H1 (cell line): Measurements from ENCODE around the gene C12orf75.

ENCODE experiments used
- BCL11A ChIP-seq, 2 experiments: IDR thresholded peaks; one replicate each; pipeline ENCODE4 v1.6.1; 2011; ENCODE audit warnings: low read depth in 2 of 2, low read length in 2 of 2, mild to moderate bottlenecking in 2 of 2
- CTCF ChIP-seq, 3 experiments: IDR thresholded peaks; 1 replicate in 2 of 3; 2 replicates in 1 of 3; pipeline versions ENCODE4 v1.5.1 to v1.6.1; 2011; ENCODE audit warnings: low read length in 3 of 3, mild to moderate bottlenecking in 3 of 3, inconsistent platforms in 2 of 3, low read depth in 1 of 3, moderate library complexity in 1 of 3; ENCODE audit not compliant: insufficient read depth in 1 of 3; ENCODE audit errors: control extremely low read depth in 1 of 3
- EZH2 ChIP-seq: fragments of 200-600 bp; sonication (generic); IDR thresholded peaks from 2 replicates; pipeline ENCODE4 v1.7.1; 2012; ENCODE audit warnings: low read depth, mild to moderate bottlenecking, moderate library complexity, low read length, inconsistent platforms; ENCODE audit not compliant: severe bottlenecking
- POLR2A ChIP-seq, 2 experiments: IDR thresholded peaks; 1 replicate in 1 of 2; 2 replicates in 1 of 2; pipeline ENCODE4 v1.6.1; 2011; ENCODE audit warnings: low read depth in 2 of 2, low read length in 2 of 2, mild to moderate bottlenecking in 2 of 2; ENCODE audit errors: control extremely low read depth in 1 of 2
- YY1 ChIP-seq: IDR thresholded peaks from 2 replicates; pipeline ENCODE4 v1.6.1; 2011; ENCODE audit warnings: low read depth, mild to moderate bottlenecking, low read length
- ZNF274 ChIP-seq: IDR thresholded peaks from 2 replicates; pipeline ENCODE4 v1.7.0; 2012; ENCODE audit warnings: low read length, borderline replicate concordance; ENCODE audit errors: extremely low read depth

GRCh38 chr12:105386431-105386830 lies 55.9 kb downstream of the C12orf75 start:
- TF ChIP-seq CTCF (IDR thresholded peaks at IDR 0.05; ENCODE audit: control extremely low read depth in 1 of 3, insufficient read depth in 1 of 3, low read depth in 1 of 3, low read length in 3 of 3) = no peak
- TF ChIP-seq BCL11A (IDR thresholded peaks at IDR 0.05; ENCODE audit: low read depth in 2 of 2, low read length in 2 of 2) = no peak
- TF ChIP-seq POLR2A (IDR thresholded peaks at IDR 0.05; ENCODE audit: control extremely low read depth in 1 of 2, low read depth in 2 of 2, low read length in 2 of 2) = no peak
- TF ChIP-seq EZH2 = no peak
- no peak for TF ChIP-seq YY1
- no peak for TF ChIP-seq ZNF274
